ENCODE data around the gene STOML3.

Gene STOML3

DNA sequence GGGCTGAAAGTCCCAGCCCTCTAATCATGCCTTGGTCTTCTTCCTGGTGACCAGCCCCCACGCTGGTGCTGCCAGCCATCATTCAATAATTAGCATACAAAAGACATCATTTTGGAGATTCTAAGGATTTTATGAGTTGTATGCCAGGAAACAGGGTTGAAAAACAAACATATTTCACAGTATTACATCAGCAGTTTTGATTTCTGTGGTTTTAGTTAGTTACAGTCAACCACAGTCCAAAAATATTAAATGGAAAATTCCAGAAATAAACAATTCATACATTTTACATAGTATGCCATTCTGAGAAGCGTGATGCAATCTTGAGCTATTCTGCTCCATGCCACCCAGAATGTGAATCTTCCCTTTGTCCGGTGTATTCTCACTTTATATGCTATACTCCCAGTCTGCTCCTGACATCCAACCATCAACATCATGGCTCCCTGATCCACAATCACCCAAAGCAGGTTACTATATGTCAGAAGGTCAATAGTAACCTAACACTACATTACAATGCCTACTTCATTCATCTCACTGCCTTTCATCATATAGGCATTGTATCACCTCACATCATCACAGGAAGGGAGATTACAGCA is 49.2 kb downstream of the STOML3 start:
- Mint-ChIP-seq H3K4me1 (no peaks in the 10 kb centered on the region), H3K36me3 (ENCODE audit: low read depth) (no peaks in the 10 kb centered on the region), H3K27me3 (ENCODE audit: low read depth, poor library complexity) (peaks cover 4% of the 10 kb centered on the region), H3K4me3 (no peak overlapping the region), H3K27ac (peak overlapping the region; percentile 17), H3K9me3 (no peaks in the 10 kb centered on the region)
- DNase-seq = no peak
- TF ChIP-seq, protein P1, sequence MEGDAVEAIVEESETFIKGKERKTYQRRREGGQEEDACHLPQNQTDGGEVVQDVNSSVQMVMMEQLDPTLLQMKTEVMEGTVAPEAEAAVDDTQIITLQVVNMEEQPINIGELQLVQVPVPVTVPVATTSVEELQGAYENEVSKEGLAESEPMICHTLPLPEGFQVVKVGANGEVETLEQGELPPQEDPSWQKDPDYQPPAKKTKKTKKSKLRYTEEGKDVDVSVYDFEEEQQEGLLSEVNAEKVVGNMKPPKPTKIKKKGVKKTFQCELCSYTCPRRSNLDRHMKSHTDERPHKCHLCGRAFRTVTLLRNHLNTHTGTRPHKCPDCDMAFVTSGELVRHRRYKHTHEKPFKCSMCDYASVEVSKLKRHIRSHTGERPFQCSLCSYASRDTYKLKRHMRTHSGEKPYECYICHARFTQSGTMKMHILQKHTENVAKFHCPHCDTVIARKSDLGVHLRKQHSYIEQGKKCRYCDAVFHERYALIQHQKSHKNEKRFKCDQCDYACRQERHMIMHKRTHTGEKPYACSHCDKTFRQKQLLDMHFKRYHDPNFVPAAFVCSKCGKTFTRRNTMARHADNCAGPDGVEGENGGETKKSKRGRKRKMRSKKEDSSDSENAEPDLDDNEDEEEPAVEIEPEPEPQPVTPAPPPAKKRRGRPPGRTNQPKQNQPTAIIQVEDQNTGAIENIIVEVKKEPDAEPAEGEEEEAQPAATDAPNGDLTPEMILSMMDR (IDR thresholded peaks at IDR 0.05) = no peak

- Mint-ChIP-seq H3K4me3 (no peak overlapping the region), H3K36me3 (ENCODE audit: low read depth) (no peaks in the 10 kb centered on the region), H3K9me3 (no peaks in the 10 kb centered on the region), H3K4me1 (no peaks in the 10 kb centered on the region), H3K27ac (no peak overlapping the region), H3K27me3 (ENCODE audit: low read depth, poor library complexity) (peaks cover 4% of the 10 kb centered on the region)
- TF ChIP-seq, protein P1 (IDR thresholded peaks at IDR 0.05) = no peak
- DNase-seq = no peak
These were observed 56.8 kb downstream of the STOML3 start for GRCh38 chr13:38933786-38934185.

- no peaks in the 10 kb centered on the region for H3K27me3 Mint-ChIP-seq (ENCODE audit: low read depth, poor library complexity)
- TF ChIP-seq, protein P1 (IDR thresholded peaks at IDR 0.05) = no peak
- peaks cover 13% of the 10 kb centered on the region for H3K4me1 Mint-ChIP-seq
- H3K27ac Mint-ChIP-seq = no peak overlapping the region
- no peak overlapping the region for H3K4me3 Mint-ChIP-seq
- H3K9me3 Mint-ChIP-seq = peaks cover 3% of the 10 kb centered on the region
- no peaks in the 10 kb centered on the region for H3K36me3 Mint-ChIP-seq (ENCODE audit: low read depth)
- no peak for DNase-seq
These were observed 68.5 kb downstream of the STOML3 start for GRCh38 chr13:38922170-38922569.

- no peak for DNase-seq
These were observed 69.5 kb downstream of the STOML3 start for GRCh38 chr13:38921081-38921480.

More at GRCh38 chr13:38921081-38921480, 69.5 kb downstream of the STOML3 start:
- Mint-ChIP-seq H3K36me3 (ENCODE audit: low read depth) (no peaks in the 10 kb centered on the region), H3K27ac (no peak overlapping the region), H3K4me1 (peaks cover 11% of the 10 kb centered on the region), H3K4me3 (no peak overlapping the region), H3K27me3 (ENCODE audit: low read depth, poor library complexity) (no peaks in the 10 kb centered on the region), H3K9me3 (peaks cover 3% of the 10 kb centered on the region)
- TF ChIP-seq, protein P1 (IDR thresholded peaks at IDR 0.05) = no peak
